ENCODE results near the gene PDLIM5. TPM values are rescaled to one million over a fixed set of nuclear protein-coding genes. Genes with fewer than 3 reads are reported as not detected.
"Not testable (repeated sequence)": the region's sequence is repeated elsewhere in the genome, so short reads cannot be mapped to it uniquely, and the experiment has no call there.

Gene PDLIM5
- 66.1 and 67.9 TPM in 2 replicates for total RNA-seq
- long read RNA-seq, full-length matches to known transcripts: 106 of 142 reads
- long read RNA-seq, partial matches to known transcripts: 15 of 142 reads
- long read RNA-seq, other reads (novel, unspliced or antisense): 21 of 142 reads

GRCh38 chr4:94451695-94452475 lies at the start of gene PDLIM5:
Gene PDLIM5 (plus strand): TSS chr4:94451942. CDS start chr4:94455289, 3,347 bp downstream.
- Mint-ChIP-seq H3K27me3 (no peaks in the 10 kb centered on the region), H3K9me3 (ENCODE audit: low read depth) (no peaks in the 10 kb centered on the region), H3K4me1 (ENCODE audit: low read depth) (peaks cover 44% of the 10 kb centered on the region), H3K27ac (peak within 1 kb of the TSS; percentile 88), H3K4me3 (ENCODE audit: low read depth) (peak within 1 kb of the TSS; percentile 98), H3K36me3 (ENCODE audit: insufficient read depth) (peaks cover 6% of the 10 kb centered on the region)
- peak; percentile 13 for TF ChIP-seq CTCF (IDR thresholded peaks at IDR 0.05; ENCODE audit: unreplicated experiment)
- DNase-seq (ENCODE audit: low spot score, unreplicated experiment): peak; percentile 86

- peaks cover 13% of the 10 kb centered on the region for H3K4me1 Mint-ChIP-seq (ENCODE audit: low read depth)
- not testable (repeated sequence) for H3K4me3 Mint-ChIP-seq (ENCODE audit: low read depth); DNase-seq (ENCODE audit: low spot score, unreplicated experiment); H3K36me3 Mint-ChIP-seq (ENCODE audit: insufficient read depth); H3K27ac Mint-ChIP-seq; H3K9me3 Mint-ChIP-seq (ENCODE audit: low read depth); H3K27me3 Mint-ChIP-seq
Measured at GRCh38 chr4:94402439-94402838, 49.3 kb upstream of the PDLIM5 start.

- Mint-ChIP-seq H3K36me3 (ENCODE audit: insufficient read depth) (no peaks in the 10 kb centered on the region), H3K27ac (no peak overlapping the region), H3K27me3 (no peaks in the 10 kb centered on the region), H3K4me3 (ENCODE audit: low read depth) (no peak overlapping the region), H3K4me1 (ENCODE audit: low read depth) (peaks cover 13% of the 10 kb centered on the region), H3K9me3 (ENCODE audit: low read depth) (no peaks in the 10 kb centered on the region)
- no peak for DNase-seq (ENCODE audit: low spot score, unreplicated experiment)
- no peak for TF ChIP-seq CTCF (IDR thresholded peaks at IDR 0.05; ENCODE audit: unreplicated experiment)
Measured at GRCh38 chr4:94403751-94404150, 48.0 kb upstream of the PDLIM5 start.

- Mint-ChIP-seq H3K9me3 (ENCODE audit: low read depth) (no peaks in the 10 kb centered on the region), H3K36me3 (ENCODE audit: insufficient read depth) (no peaks in the 10 kb centered on the region), H3K4me1 (ENCODE audit: low read depth) (peaks cover 5% of the 10 kb centered on the region), H3K27me3 (no peaks in the 10 kb centered on the region), H3K4me3 (ENCODE audit: low read depth) (peak overlapping the region; percentile 18), H3K27ac (no peak overlapping the region)
- peak; percentile 22 for DNase-seq (ENCODE audit: low spot score, unreplicated experiment)
- TF ChIP-seq CTCF (IDR thresholded peaks at IDR 0.05; ENCODE audit: unreplicated experiment): peak; percentile 97
Measured at GRCh38 chr4:94406668-94407437, 44.9 kb upstream of the PDLIM5 start.

GRCh38 chr4:94407846-94408245 lies 43.9 kb upstream of the PDLIM5 start:
- Mint-ChIP-seq H3K27ac (no peak overlapping the region), H3K9me3 (ENCODE audit: low read depth) (no peaks in the 10 kb centered on the region), H3K27me3 (no peaks in the 10 kb centered on the region), H3K4me1 (ENCODE audit: low read depth) (peaks cover 13% of the 10 kb centered on the region), H3K36me3 (ENCODE audit: insufficient read depth) (no peaks in the 10 kb centered on the region), H3K4me3 (ENCODE audit: low read depth) (no peak overlapping the region)
- TF ChIP-seq CTCF (IDR thresholded peaks at IDR 0.05; ENCODE audit: unreplicated experiment): no peak
- DNase-seq (ENCODE audit: low spot score, unreplicated experiment): no peak

Measured in progenitor cell of endocrine pancreas (in vitro differentiated cells).